PC-3 (cell line): ENCODE measurements around the gene BRPF1. TPM values are rescaled to one million over a fixed set of nuclear protein-coding genes. Genes with fewer than 3 reads are reported as not detected.

Source experiments
- ATAC-seq: fragments of 200-7000 bp; cut with Tn5 transposase; 2 replicates; pipeline ENCODE4 v1.9.1; 2020; ENCODE audit warnings: mild to moderate bottlenecking, moderate library complexity
- BruUV-seq: library from RNA; stranded (reverse); fragments of 400-500 nt; replicated peaks from 2 replicates; lab custom pipeline; 2021; lab: Mats Ljungman, UMichigan
- CTCF ChIA-PET: fragments of 300-600 bp; sonication (Branson Sonifier 250); formaldehyde crosslinking; loops from one replicate; lab custom pipeline; 2022; ENCODE audit warnings: antibody characterized with exemption; lab: Charles Lee
- POLR2A ChIA-PET: fragments of 300-600 bp; sonication (Branson Sonifier 250); formaldehyde crosslinking; loops from one replicate; lab custom pipeline; 2022; ENCODE audit warnings: antibody characterized with exemption; ENCODE audit not compliant: unreplicated experiment; lab: Charles Lee
- DNase-seq: peaks from one replicate; pipeline ENCODE4 v3.0.0-alpha.2; 2015
- H2AFZ ChIP-seq: fragments of 300-600 bp; sonication (generic); 2 replicates; pipeline ENCODE4 v1.6.0; 2016; ENCODE audit warnings: antibody characterized with exemption, low read length
- H3F3A ChIP-seq: fragments of 300-600 bp; sonication (generic); one replicate; pipeline ENCODE4 v1.6.0; 2017; ENCODE audit warnings: antibody characterized with exemption, low read length, control low read depth, mild to moderate bottlenecking; ENCODE audit not compliant: unreplicated experiment
- H3K27ac ChIP-seq: fragments of 300-600 bp; sonication (generic); 2 replicates; pipeline ENCODE4 v1.5.1; 2016; ENCODE audit warnings: mild to moderate bottlenecking, low read length
- H3K27me3 ChIP-seq: fragments of 300-600 bp; sonication (generic); 2 replicates; pipeline ENCODE4 v1.6.1; 2016; ENCODE audit warnings: low read length, mixed read lengths
- H3K36me3 ChIP-seq: fragments of 300-600 bp; sonication (generic); 2 replicates; pipeline ENCODE4 v1.6.1; 2016; ENCODE audit warnings: low read depth, mixed run types, low read length, mixed read lengths
- H3K4me1 ChIP-seq: fragments of 300-600 bp; sonication (generic); 2 replicates; pipeline ENCODE4 v1.5.1; 2016; ENCODE audit warnings: low read length; ENCODE audit not compliant: insufficient read depth
- H3K4me2 ChIP-seq: fragments of 300-600 bp; sonication (generic); 2 replicates; pipeline ENCODE4 v1.6.0; 2016; ENCODE audit warnings: low read length
- H3K4me3 ChIP-seq: fragments of 300-600 bp; sonication (generic); 2 replicates; pipeline ENCODE4 v1.5.1; 2016; ENCODE audit warnings: mild to moderate bottlenecking, low read length, mixed read lengths
- H3K79me2 ChIP-seq: fragments of 300-600 bp; sonication (generic); 2 replicates; pipeline ENCODE4 v1.6.1; 2017; ENCODE audit warnings: low read length, mixed read lengths
- H3K9ac ChIP-seq: fragments of 300-600 bp; sonication (generic); 2 replicates; pipeline ENCODE4 v1.6.0; 2016; ENCODE audit warnings: mild to moderate bottlenecking, low read length
- H3K9me2 ChIP-seq: fragments of 300-600 bp; sonication (generic); replicated peaks from 2 replicates; pipeline ENCODE4 v1.6.1; 2016; ENCODE audit warnings: mixed run types, low read length, mixed read lengths
- H3K9me3 ChIP-seq: fragments of 300-600 bp; sonication (generic); 2 replicates; pipeline ENCODE4 v1.6.1; 2016; ENCODE audit warnings: low read length, mixed read lengths
- H4K20me1 ChIP-seq: fragments of 300-600 bp; sonication (generic); 2 replicates; pipeline ENCODE4 v1.6.1; 2016; ENCODE audit warnings: low read length, mixed read lengths
- CTCF ChIP-seq: fragments of 300-600 bp; sonication (generic); conservative IDR thresholded peaks from 2 replicates; pipeline ENCODE4 v1.5.1; 2017; ENCODE audit warnings: antibody characterized with exemption, low read depth, mild to moderate bottlenecking, low read length
- EZH2 ChIP-seq: fragments of 300-600 bp; sonication (generic); IDR thresholded peaks from one replicate; pipeline ENCODE4 v1.6.1; 2017; ENCODE audit warnings: antibody characterized with exemption, mild to moderate bottlenecking, low read length; ENCODE audit not compliant: unreplicated experiment
- EZH2phosphoT487 ChIP-seq: fragments of 300-600 bp; sonication (generic); IDR thresholded peaks from 2 replicates; pipeline ENCODE4 v1.6.1; 2018; ENCODE audit warnings: mild to moderate bottlenecking, antibody characterized with exemption, low read length, borderline replicate concordance
- intact Hi-C: fragments of 100-400 bp; cut with micrococcal nuclease; formaldehyde crosslinking; loops from 2 replicates; pipeline ENCODE4 v1.9.0; 2023
- total RNA-seq: library from RNA; depleted of rRNA; stranded (reverse); fragments of >200 nt; gene quantifications from 2 replicates; pipeline ENCODE4 v1.2.3, GENCODE V29; 2014

BRPF1 gene
- total RNA-seq, 1 experiment from 2014 or later = 27.0 TPM

DNA sequence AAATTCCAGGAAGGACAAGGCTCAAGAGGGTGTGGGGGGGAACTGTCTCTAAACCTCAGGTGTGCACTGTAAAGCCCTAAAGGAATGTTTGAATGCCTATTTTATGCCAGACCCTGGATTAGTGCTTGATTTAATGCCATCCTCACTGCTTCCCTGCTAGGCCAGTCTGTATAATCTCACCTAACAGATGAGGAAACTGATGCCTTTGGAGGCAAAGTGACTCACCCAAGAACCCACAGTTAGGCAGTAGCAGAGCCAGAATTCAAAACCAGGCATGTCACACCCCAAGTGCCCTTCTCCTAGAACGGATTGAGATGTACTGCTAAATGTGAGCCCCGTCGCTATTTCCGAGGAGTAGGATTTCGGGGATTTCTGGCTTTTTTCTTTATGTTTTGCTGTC is 30.4 kb downstream of the BRPF1 start:
- Histone ChIP-seq H3F3A (no peaks in the 10 kb centered on the region), H3K9ac (no peak overlapping the region), H3K27ac (no peak overlapping the region), H3K9me3 (no peaks in the 10 kb centered on the region), H3K4me3 (no peak overlapping the region), H2AFZ (no peak overlapping the region), H3K4me2 (no peak overlapping the region), H3K79me2 (0 out of 2 replicates have a peak, but pooled peaks cover under 1% of the 10 kb centered on the region), H3K9me2 (no peaks in the 10 kb centered on the region), H3K4me1 (no peaks in the 10 kb centered on the region), H4K20me1 (no peaks in the 10 kb centered on the region), H3K36me3 (peaks cover 10% of the 10 kb centered on the region), H3K27me3 (no peaks in the 10 kb centered on the region)
- BruUV-seq = no TSS peak
- DNase-seq (no peak), ATAC-seq (peak; percentile 49; the same call in 1 of the 2 replicates)
- intact Hi-C loops = no loop called here
- POLR2A ChIA-PET = no interaction called here
- CTCF ChIA-PET = no interaction called here
- TF ChIP-seq EZH2phosphoT487 = no peak

DNA sequence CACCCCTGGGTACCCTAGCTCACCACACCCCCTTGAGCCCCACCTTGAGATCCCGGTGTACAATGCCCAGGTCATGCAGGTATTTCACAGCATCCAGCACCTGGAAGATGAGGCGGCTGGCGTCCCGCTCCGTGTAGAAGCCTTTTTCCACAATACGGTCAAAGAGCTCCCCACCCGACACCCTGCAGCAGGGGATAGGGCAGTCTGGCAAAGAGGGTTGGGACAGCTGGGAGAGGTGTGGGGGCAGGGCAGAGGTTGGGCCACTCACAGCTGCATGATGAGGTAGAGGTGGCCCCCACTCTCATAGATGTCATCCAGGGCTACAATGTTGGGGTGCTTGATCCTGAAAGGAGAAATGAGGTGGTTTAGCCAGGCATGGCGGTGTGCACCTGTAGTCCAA is 31.3 kb downstream of the BRPF1 start:
- H4K20me1 ChIP-seq = no peaks in the 10 kb centered on the region
- H3F3A ChIP-seq = no peaks in the 10 kb centered on the region
- H2AFZ ChIP-seq = no peak overlapping the region
- no peak for ATAC-seq
- no peak for TF ChIP-seq EZH2
- peaks cover 10% of the 10 kb centered on the region for H3K36me3 ChIP-seq
- H3K9me2 ChIP-seq = no peaks in the 10 kb centered on the region
- BruUV-seq = no TSS peak
- peaks cover 9% of the 10 kb centered on the region for H3K4me1 ChIP-seq
- no peak overlapping the region for H3K4me3 ChIP-seq
- ChIA-PET CTCF (no interaction called here), POLR2A (no interaction called here)
- no peak overlapping the region for H3K9ac ChIP-seq
- 0 out of 2 replicates have a peak, but pooled peaks cover 3% of the 10 kb centered on the region for H3K79me2 ChIP-seq
- no peak overlapping the region for H3K27ac ChIP-seq
- intact Hi-C loops = no loop called here
- no peak for DNase-seq
- no peaks in the 10 kb centered on the region for H3K27me3 ChIP-seq
- no peaks in the 10 kb centered on the region for H3K9me3 ChIP-seq
- H3K4me2 ChIP-seq = no peak overlapping the region

- TF ChIP-seq EZH2phosphoT487 (no peak), CTCF (no peak), EZH2 (no peak)
- intact Hi-C loops = no loop called here
- POLR2A ChIA-PET = no interaction called here
- BruUV-seq = no TSS peak
- H4K20me1 ChIP-seq = no peaks in the 10 kb centered on the region
- no peaks in the 10 kb centered on the region; the same call in 1 of the 2 replicates for H3K36me3 ChIP-seq
- H3F3A ChIP-seq = no peaks in the 10 kb centered on the region
- H3K27ac ChIP-seq = no peak overlapping the region
- peaks cover 18% of the 10 kb centered on the region for H3K79me2 ChIP-seq
- H3K9me3 ChIP-seq = no peaks in the 10 kb centered on the region
- no peak overlapping the region for H3K9ac ChIP-seq
- no peak overlapping the region for H3K4me2 ChIP-seq
- no peak overlapping the region for H2AFZ ChIP-seq
- CTCF ChIA-PET = no interaction called here
- H3K4me1 ChIP-seq = peaks cover 25% of the 10 kb centered on the region
- no peak overlapping the region for H3K4me3 ChIP-seq
- H3K27me3 ChIP-seq = no peaks in the 10 kb centered on the region
- DNase-seq (no peak), ATAC-seq (no peak)
- H3K9me2 ChIP-seq = no peaks in the 10 kb centered on the region
Measured at GRCh38 chr3:9765865-9766264, 34.3 kb downstream of the BRPF1 start.

DNA sequence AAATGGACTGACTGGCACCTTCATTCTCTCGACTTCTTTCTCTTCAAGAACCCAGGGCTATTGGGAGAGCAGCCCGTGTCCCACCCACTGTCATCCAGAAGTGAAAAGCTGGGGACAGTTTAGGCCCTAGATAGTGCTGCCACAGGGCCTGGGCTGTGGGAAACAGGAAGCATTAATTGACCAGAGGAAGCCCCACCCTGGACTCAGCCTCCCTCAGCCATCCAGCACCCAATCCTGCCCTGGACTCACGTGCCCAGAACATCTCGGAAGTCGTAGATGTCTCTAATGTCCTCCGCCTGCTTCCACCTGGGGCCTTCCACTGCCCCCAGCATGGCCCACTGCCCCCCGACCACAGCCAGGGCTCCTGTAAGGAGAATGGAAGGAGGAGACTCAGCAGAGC is 35.9 kb downstream of the BRPF1 start:
- H4K20me1 ChIP-seq = no peaks in the 10 kb centered on the region
- no peaks in the 10 kb centered on the region for H3K9me3 ChIP-seq
- H3K36me3 ChIP-seq = no peaks in the 10 kb centered on the region; the same call in 1 of the 2 replicates
- ATAC-seq (no peak; the same call in 1 of the 2 replicates), DNase-seq (no peak)
- no peak overlapping the region for H3K4me3 ChIP-seq
- H3K79me2 ChIP-seq = peaks cover 18% of the 10 kb centered on the region
- CTCF ChIA-PET = no interaction called here
- no peak overlapping the region for H3K9ac ChIP-seq
- no peak for TF ChIP-seq CTCF
- no peak for TF ChIP-seq EZH2
- no peak for TF ChIP-seq EZH2phosphoT487
- POLR2A ChIA-PET = interaction anchor here (0.6 kb wide), 1 partner anchor 22 kb away, joined by 4 read pairs; no protein-coding TSS in a partner anchor
- H3F3A ChIP-seq = no peaks in the 10 kb centered on the region
- BruUV-seq = no TSS peak
- intact Hi-C loops = no loop called here
- H3K27me3 ChIP-seq = no peaks in the 10 kb centered on the region
- peaks cover 25% of the 10 kb centered on the region for H3K4me1 ChIP-seq
- H2AFZ ChIP-seq = no peak overlapping the region
- H3K9me2 ChIP-seq = no peaks in the 10 kb centered on the region
- peak overlapping the region; percentile 16 for H3K27ac ChIP-seq
- H3K4me2 ChIP-seq = peak overlapping the region; percentile 88; the same call in 1 of the 2 replicates
